OCI-LY3 (cell line): ENCODE data around the gene SLC4A4.

Source experiments
- H2AFZ ChIP-seq: fragments of 200-600, 300-600 bp; shearing (Covaris generic); 2 replicates; pipeline ENCODE4 v1.6.0; 2014; ENCODE audit warnings: antibody characterized with exemption, low read depth, low read length
- H3K27ac ChIP-seq: fragments of 200-600, 300-600 bp; sonication (generic); 2 replicates; pipeline ENCODE4 v1.5.1; 2014; ENCODE audit warnings: mild to moderate bottlenecking, low read length, moderate library complexity, mixed read lengths
- H3K27me3 ChIP-seq: fragments of 200-600, 300-600 bp; sonication (generic); 2 replicates; pipeline ENCODE4 v1.6.1; 2014; ENCODE audit warnings: low read depth, low read length, mixed read lengths
- H3K36me3 ChIP-seq: fragments of 200-600, 300-600 bp; sonication (generic); replicated peaks from 2 replicates; pipeline ENCODE3; 2014; ENCODE audit warnings: low read depth, low read length, mixed read lengths
- H3K4me1 ChIP-seq: fragments of 300-600, 200-600 bp; sonication (generic); 2 replicates; pipeline ENCODE4 v1.6.1; 2014; ENCODE audit warnings: low read length, mixed read lengths
- H3K4me2 ChIP-seq: fragments of 200-600, 300-600 bp; sonication (generic); 2 replicates; pipeline ENCODE4 v1.6.1; 2014; ENCODE audit warnings: low read length, mixed read lengths
- H3K4me3 ChIP-seq: fragments of 300-600, 200-600 bp; sonication (generic); 2 replicates; pipeline ENCODE4 v1.5.1; 2014; ENCODE audit warnings: antibody characterized with exemption, mild to moderate bottlenecking, low read length, moderate library complexity
- H3K79me2 ChIP-seq: fragments of 300-600, 200-600 bp; shearing (Covaris generic); 2 replicates; pipeline ENCODE4 v1.6.1; 2014; ENCODE audit warnings: mild to moderate bottlenecking, low read length, mixed read lengths
- H3K9ac ChIP-seq: fragments of 300-600, 200-600 bp; shearing (Covaris generic); 2 replicates; pipeline ENCODE4 v1.6.0; 2014; ENCODE audit warnings: mild to moderate bottlenecking, low read length, moderate library complexity
- H3K9me3 ChIP-seq: fragments of 200-600, 300-600 bp; shearing (Covaris generic); 2 replicates; pipeline ENCODE4 v1.6.1; 2014; ENCODE audit warnings: low read length, mixed read lengths; ENCODE audit not compliant: insufficient read depth
- H4K20me1 ChIP-seq: fragments of 200-600, 300-600 bp; sonication (generic); 2 replicates; pipeline ENCODE4 v1.6.1; 2016; ENCODE audit warnings: low read length, mixed read lengths; ENCODE audit not compliant: insufficient read depth
- CTCF ChIP-seq: fragments of 200-600, 300-600 bp; sonication (generic); IDR thresholded peaks from 2 replicates; pipeline ENCODE4 v1.5.1; 2014; ENCODE audit warnings: antibody characterized with exemption, low read length, low read depth
- EZH2phosphoT487 ChIP-seq: fragments of 200-600 bp; shearing (Covaris generic); IDR thresholded peaks from 2 replicates; pipeline ENCODE4 v1.6.1; 2018; ENCODE audit warnings: antibody characterized with exemption, mixed run types, low read depth

SLC4A4 gene

GRCh38 chr4:71595576-71596108, 256.8 kb downstream of the SLC4A4 start:
- H2AFZ ChIP-seq: no peak overlapping the region
- TF ChIP-seq CTCF: no peak
- TF ChIP-seq EZH2phosphoT487: no peak
- no peak overlapping the region for H3K27ac ChIP-seq
- H3K4me1 ChIP-seq: no peaks in the 10 kb centered on the region
- H3K79me2 ChIP-seq: no peaks in the 10 kb centered on the region
- H4K20me1 ChIP-seq: no peaks in the 10 kb centered on the region
- H3K36me3 ChIP-seq: no peaks in the 10 kb centered on the region
- H3K27me3 ChIP-seq: peaks cover 8% of the 10 kb centered on the region; the same call in 1 of the 2 replicates
- H3K4me2 ChIP-seq: no peak overlapping the region
- H3K9me3 ChIP-seq: no peaks in the 10 kb centered on the region
- H3K9ac ChIP-seq: no peak overlapping the region
- H3K4me3 ChIP-seq: no peak overlapping the region

- H3K36me3 ChIP-seq: no peaks in the 10 kb centered on the region
- TF ChIP-seq CTCF (no peak), EZH2phosphoT487 (no peak)
- H3K79me2 ChIP-seq: no peaks in the 10 kb centered on the region
- H3K4me1 ChIP-seq: peaks cover 11% of the 10 kb centered on the region
- no peaks in the 10 kb centered on the region for H4K20me1 ChIP-seq
- peaks cover 8% of the 10 kb centered on the region; the same call in 1 of the 2 replicates for H3K27me3 ChIP-seq
- no peak overlapping the region for H3K27ac ChIP-seq
- no peak overlapping the region for H2AFZ ChIP-seq
- H3K4me2 ChIP-seq: no peak overlapping the region
- H3K4me3 ChIP-seq: no peak overlapping the region
- H3K9me3 ChIP-seq: no peaks in the 10 kb centered on the region
- H3K9ac ChIP-seq: no peak overlapping the region
These were observed 260.8 kb downstream of the SLC4A4 start for GRCh38 chr4:71599578-71599977.

GRCh38 chr4:71602289-71602900, 263.6 kb downstream of the SLC4A4 start:
- H3K4me2 ChIP-seq: no peak overlapping the region
- H3K9me3 ChIP-seq: no peaks in the 10 kb centered on the region
- TF ChIP-seq CTCF: no peak
- TF ChIP-seq EZH2phosphoT487: no peak
- peaks cover 15% of the 10 kb centered on the region; the same call in 1 of the 2 replicates for H3K27me3 ChIP-seq
- peaks cover 35% of the 10 kb centered on the region for H3K4me1 ChIP-seq
- peaks cover 2% of the 10 kb centered on the region for H3K36me3 ChIP-seq
- no peak overlapping the region for H3K9ac ChIP-seq
- no peak overlapping the region for H3K4me3 ChIP-seq
- no peak overlapping the region for H3K27ac ChIP-seq
- H4K20me1 ChIP-seq: no peaks in the 10 kb centered on the region
- H3K79me2 ChIP-seq: no peaks in the 10 kb centered on the region
- H2AFZ ChIP-seq: no peak overlapping the region

- Histone ChIP-seq H4K20me1 (no peaks in the 10 kb centered on the region), H3K9me3 (no peaks in the 10 kb centered on the region), H2AFZ (no peak overlapping the region), H3K79me2 (no peaks in the 10 kb centered on the region), H3K36me3 (peaks cover 5% of the 10 kb centered on the region), H3K27ac (peak overlapping the region; percentile 36), H3K4me3 (peak overlapping the region; percentile 39), H3K27me3 (peaks cover 10% of the 10 kb centered on the region; the same call in 1 of the 2 replicates), H3K4me2 (peak overlapping the region; percentile 68), H3K4me1 (peaks cover 55% of the 10 kb centered on the region), H3K9ac (no peak overlapping the region)
- TF ChIP-seq EZH2phosphoT487 (no peak), CTCF (no peak)
These were observed 266.0 kb downstream of the SLC4A4 start for GRCh38 chr4:71604785-71605184.
